Erythroblast (primary cell): ENCODE measurements around the gene SH3PXD2B.
"Not testable (repeated sequence)": the region's sequence is repeated elsewhere in the genome, so short reads cannot be mapped to it uniquely, and the experiment has no call there.

Experiments
- DNase-seq, 2 experiments: peaks; one replicate each; lab custom pipeline; 2025; lab: John Stamatoyannopoulos, UW
- GATA1 ChIP-seq: IDR thresholded peaks from 2 replicates; pipeline ENCODE4 v1.6.1; 2011; ENCODE audit warnings: low read depth, mild to moderate bottlenecking, control low read depth, low read length, moderate library complexity
- POLR2A ChIP-seq: IDR thresholded peaks from 2 replicates; pipeline ENCODE4 v1.6.1; 2011; ENCODE audit warnings: mild to moderate bottlenecking, low read length

The SH3PXD2B gene

DNA sequence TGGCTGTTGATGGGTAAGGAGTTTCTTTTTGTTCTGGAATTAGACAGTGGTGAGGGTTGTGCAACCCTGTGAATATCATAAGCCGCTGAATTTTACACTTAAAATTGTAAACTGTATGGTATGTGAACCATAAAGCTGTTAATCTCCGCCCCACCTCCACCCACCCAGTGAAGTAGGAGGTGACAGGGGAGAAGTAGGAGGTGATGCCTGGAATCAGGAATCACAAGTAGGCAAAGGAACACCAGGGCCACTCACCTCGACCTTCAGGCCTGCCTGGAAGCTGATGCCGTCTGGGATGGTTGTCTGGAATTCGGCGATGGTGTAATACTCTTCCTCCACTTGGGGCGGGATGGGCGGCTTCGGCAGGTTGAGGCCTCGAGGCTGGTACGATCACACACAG, 108.4 kb downstream of the SH3PXD2B start:
- no peak for TF ChIP-seq GATA1

DNA sequence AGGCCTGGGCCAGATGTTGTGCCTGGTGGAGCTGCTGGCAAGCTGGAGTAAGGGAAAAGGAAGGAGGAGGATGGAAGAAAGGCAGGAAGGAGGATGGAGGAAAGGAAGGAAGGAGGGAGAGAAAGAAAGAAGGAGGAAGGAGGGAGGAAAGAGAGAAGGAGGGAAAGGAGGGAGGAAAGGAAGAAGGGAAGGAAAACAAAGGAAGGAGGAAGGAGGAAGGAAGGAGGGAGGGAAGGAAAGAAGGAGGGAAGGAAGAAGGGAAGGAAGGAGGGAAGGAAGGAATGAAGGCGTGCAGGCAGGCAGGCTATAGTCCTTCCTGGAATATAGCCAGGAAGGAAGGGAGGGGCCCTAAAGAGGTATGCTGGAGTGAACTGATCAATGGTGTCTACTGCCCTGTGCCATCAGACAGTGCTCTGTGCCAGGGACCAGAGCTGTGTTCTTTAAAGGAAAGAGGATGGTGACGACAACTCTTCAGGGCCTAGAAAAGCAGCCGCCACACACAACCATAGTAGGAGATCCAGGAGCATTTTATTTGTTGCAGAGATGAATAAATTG, 109.4 kb downstream of the SH3PXD2B start:
- no peak for TF ChIP-seq POLR2A
- no peak for TF ChIP-seq GATA1
- DNase-seq = no peak

More for the DNA sequence above, 108.4 kb downstream of the SH3PXD2B start:
- no peak for DNase-seq

DNA sequence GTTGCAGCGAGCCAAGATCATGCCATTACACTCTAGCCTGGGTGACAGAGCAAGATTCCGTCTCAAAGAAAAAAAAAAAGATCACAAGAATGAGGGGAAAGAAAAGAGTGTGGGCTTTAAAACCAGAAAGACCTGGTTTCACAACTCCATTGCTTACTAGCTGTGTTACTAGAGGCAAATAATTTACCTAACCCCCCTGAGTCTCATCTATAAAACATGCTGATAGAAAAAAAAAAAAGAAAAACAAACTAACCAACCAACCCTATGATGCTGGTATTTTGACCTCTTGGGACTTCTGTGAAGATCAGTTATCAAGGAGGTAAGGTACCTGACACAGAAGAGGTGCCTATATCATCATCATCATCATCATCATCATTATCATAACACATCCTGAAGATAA, 110.6 kb downstream of the SH3PXD2B start:
- TF ChIP-seq POLR2A (no peak), GATA1 (no peak)
- no peak for DNase-seq

DNA sequence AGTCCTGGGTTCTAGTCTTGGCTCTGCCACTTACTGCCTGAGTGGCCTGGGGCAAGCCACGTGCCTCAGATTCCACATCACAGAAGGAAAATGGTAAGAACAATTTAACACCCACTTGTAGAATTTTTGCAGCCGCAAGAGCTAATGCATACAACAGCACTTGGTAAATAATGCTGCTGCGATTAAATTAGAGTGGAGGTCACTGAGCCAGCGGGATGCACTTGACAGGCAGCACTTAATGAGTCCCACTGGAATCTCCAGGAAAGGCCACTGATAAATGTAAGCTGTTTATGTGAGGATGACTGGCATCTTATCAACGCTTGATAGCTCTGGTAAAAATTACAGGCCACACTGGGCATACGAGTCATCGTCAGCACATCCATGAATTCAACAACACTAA, 111.4 kb downstream of the SH3PXD2B start:
- TF ChIP-seq GATA1 = no peak
- no peak for TF ChIP-seq POLR2A
- no peak for DNase-seq

DNA sequence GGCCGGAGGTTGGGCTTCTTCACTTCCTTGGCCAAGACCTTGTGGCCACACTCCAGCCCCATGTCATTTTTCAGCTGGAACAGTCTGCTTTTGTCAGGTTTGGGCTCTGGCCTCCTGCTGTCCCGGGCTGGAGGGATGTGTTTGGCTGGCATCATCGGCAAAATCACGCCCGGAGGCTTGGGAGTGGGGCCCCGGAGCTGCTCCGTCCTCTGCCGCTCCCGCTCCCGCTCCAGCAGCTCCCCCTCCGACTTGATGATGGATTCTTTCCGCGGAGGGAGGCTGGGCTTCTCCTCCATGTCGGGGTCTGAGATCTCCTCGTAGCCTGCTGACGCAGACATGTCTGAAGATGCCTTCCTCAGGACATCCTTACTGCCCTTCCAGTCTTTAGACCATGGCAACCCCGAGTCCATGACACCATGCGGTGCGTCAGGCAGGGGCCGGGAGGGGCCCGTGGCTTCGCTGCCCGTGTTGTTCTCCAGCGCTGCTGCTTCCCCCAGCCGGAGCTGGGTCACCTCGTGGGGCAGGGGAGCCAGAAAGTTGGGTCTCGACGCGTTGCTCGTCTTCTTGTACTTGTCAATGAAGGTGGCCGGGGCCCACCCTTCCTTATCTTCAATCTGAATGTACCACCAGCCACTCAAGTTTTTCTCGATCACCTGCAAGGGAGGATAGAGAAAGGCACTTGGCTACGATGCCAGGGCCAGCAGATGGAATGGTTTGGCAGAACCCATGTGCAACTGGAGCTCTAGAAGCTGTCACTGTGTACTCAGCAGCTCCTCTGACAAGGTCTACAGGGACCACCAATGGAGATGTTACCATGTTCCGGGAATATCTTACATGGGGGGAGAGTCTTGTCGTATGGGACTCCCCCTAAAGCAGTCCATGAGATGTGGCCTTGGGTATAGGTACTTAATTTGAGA, 114.8 kb downstream of the SH3PXD2B start:
- no peak for DNase-seq
- TF ChIP-seq GATA1 (no peak), POLR2A (no peak)

DNA sequence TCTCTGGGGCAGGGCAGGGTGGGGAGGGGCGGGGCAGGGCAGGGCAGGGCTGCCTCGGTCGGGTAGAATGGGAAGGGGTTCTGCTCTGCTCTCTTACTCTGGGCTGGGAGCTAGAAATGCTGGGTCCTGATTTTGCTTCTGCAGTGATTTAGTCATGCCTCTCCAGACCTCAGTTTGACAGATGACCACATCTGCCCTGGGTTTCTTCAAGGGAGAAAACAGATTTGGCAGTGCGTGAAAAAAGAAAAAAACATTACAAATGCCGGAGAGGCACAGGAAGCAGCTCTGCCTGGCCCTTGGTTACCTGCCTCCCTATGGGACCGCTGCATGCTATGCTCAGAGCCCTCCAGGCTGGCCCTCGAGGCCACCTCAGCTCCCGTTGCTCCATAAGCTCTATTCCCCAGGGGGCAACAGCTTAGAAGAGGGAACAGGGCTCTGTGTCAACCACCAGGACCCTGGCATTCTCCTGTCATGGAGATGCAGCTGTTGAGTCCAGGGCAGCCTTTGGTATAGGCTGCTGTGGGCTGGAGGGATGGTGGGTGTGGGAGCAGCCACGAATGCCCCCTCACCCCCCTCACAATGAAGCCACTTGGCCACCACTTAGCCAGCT, 117.5 kb downstream of the SH3PXD2B start:
- TF ChIP-seq POLR2A (no peak), GATA1 (no peak)

DNA sequence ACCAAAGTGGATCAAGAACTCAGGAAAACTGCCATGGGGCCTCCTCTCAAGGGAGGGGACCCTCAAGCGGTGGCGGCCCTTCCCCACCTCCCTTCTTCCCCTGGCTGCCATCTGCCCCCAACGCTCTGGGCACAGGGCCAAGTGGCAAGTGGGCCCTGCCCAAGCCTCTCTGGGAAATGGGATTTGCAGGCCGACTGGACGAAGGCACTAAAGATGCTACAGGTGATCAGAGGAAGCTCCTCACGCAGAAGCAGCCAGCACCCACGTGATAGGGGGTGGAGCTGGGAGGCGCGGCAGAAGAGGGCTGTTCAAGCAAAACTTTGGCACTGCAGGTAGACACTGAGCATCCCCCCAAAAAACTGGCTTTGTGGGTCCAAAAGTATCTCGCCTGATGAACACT, 118.1 kb downstream of the SH3PXD2B start:
- no peak for DNase-seq
- no peak for TF ChIP-seq POLR2A
- no peak for TF ChIP-seq GATA1

More for the DNA sequence above, 117.5 kb downstream of the SH3PXD2B start:
- DNase-seq = no peak

DNA sequence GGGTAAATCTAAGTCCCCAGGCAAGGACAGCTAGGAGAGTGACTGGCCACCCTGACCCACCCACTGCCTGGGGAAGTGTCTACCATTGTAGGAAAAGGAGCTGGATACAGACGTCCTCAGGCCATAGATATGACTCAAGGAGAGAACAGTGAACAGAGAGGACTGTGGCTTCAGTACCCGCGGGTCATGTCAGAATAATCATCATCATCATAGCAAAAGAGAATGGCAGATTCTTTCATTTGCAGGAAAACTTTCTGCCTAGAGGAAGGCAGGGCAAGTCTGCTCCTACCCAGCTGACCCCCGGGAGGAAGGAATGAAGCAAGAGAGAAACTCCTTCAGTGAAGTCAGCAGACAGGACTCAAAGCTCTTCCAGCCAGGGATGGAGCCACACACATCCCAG, 118.6 kb downstream of the SH3PXD2B start:
- no peak for DNase-seq
- no peak for TF ChIP-seq POLR2A

DNA sequence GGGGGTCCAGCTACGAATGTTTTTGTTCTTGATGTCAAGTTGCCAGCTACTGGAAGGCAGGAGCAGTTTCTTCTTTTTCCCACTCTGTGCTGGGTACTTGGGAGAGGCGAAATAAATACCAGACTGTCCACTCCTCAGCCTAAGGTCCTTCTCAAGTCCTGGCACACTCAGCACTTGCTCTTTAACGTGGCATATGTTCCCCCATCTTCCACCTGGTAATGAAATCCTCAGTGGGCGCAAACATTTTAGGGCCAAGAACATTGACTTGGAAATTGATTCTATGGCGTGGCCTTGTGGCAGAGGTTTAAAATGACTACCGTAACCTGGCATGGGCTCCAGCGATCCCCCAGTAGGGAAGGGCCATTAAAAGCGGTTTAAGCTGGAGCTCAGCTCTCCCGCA, 119.7 kb downstream of the SH3PXD2B start:
- DNase-seq = no peak
- no peak for TF ChIP-seq POLR2A
- no peak for TF ChIP-seq GATA1

DNA sequence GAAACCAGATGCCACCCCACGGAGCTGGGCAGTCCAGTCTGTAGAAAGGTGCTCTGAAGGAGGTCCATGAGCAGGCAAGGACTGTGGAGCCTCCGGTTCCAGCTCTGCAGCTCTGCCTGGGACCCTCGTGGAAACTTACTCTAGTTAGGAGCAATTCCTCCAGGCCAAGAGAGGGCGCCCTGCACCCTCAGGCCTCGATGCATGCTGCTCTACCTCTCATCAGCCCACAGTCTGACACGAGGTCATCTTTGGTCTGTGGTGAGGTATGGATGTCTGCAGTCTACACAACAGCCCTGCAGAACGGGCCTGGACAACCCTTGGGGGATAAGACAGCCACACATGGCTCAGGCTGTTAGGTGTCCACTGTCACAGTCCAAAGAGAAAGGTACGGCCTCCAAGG, 120.1 kb downstream of the SH3PXD2B start:
- TF ChIP-seq POLR2A = no peak
- TF ChIP-seq GATA1 = no peak
- no peak for DNase-seq

DNA sequence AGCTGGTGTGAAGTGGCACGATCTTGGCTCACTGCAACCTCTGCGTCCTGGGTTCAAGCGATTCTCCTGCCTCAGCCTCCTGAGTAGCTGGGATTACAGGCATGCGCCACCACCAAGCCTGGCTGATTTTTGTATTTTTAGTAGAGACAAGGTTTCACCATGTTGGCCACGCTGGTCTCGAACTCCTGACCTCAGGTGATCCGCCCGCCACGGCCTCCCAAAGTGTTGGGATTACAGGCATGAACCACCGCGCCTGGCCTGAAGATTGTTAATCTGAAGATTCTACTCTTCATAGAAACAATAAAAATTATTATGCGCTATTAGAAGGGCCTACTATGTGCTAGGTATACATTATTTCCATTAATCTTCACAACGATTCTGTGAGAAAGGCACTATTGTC, 127.4 kb downstream of the SH3PXD2B start:
- DNase-seq = not testable (repeated sequence)

DNA sequence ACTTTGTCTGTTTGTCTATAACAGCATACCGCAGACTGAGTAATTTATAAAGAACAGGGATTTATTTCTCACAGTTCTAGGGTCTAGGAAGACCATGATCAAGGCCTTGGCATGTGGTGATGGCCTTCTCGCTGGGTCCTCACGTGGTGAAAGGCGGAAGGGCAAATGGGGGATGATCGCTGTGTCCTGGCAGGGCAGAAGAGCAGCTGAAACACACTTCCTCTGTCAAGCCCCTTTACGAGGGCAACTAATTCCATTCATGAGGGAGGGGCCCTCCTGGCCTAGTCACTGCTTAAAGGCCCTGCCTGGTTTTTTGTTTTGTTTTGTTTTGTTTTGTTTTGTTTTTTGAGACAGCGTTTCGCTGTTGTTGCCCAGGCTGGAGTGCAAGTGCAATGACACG, 128.9 kb downstream of the SH3PXD2B start:
- no peak for TF ChIP-seq GATA1
- no peak for TF ChIP-seq POLR2A
- DNase-seq = no peak

DNA sequence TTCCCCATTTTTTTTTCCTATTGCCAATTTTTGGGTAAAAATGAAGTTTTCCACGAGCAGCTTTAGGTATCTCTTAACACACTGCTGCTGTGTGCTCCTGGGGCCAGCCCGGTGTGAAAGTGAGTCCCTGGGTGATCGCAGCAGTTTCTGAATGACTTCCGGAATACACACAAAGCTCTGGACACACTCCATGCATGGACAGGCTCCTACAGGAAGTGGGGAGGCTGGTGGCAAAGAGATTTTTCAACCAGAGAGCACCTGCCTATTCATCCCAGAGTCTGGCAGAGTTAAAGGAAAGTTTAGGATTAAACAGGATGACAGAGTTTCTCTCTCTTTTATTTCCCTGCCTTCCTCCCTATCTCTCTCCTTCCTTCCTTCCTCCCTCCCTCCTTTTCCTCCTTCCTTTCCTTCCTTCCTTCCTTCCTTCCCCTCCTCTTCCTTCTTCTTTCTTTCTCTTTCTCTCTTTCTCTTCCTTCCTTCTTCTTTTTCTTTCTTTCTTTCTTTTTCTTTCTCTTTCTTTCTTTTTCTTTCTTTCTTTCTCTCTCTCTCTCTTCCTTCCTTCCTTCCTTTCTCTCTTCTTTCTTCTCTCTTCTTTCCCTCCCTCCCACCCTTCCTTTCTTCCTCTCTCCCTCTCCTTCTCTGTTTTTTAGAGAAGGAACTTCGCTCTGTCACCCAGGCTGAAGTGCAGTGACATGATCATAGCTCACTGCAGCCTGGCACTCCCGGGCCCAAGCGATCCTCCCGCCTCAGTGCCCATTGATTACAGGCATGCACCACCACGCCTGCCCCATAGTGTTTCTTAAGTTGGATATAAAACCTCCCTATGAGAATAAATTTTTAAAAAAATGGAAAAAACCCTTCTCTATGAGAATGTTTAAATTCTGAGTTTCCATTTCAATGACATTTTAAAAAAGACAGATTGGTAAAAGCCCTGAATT, 132.0 kb downstream of the SH3PXD2B start:
- no peak for DNase-seq
- TF ChIP-seq GATA1 (no peak), POLR2A (no peak)
